ENCODE results near the gene RIMKLB. TPM values are rescaled to one million over a fixed set of nuclear protein-coding genes. Genes with fewer than 3 reads are reported as not detected.

The RIMKLB gene
- total and polyA plus RNA-seq, 10 of the 15 experiments (the other 5 are each of a cell fraction or from before 2014, with no cell fraction given) = 0.15 to 0.83 (median 0.46) TPM

DNA sequence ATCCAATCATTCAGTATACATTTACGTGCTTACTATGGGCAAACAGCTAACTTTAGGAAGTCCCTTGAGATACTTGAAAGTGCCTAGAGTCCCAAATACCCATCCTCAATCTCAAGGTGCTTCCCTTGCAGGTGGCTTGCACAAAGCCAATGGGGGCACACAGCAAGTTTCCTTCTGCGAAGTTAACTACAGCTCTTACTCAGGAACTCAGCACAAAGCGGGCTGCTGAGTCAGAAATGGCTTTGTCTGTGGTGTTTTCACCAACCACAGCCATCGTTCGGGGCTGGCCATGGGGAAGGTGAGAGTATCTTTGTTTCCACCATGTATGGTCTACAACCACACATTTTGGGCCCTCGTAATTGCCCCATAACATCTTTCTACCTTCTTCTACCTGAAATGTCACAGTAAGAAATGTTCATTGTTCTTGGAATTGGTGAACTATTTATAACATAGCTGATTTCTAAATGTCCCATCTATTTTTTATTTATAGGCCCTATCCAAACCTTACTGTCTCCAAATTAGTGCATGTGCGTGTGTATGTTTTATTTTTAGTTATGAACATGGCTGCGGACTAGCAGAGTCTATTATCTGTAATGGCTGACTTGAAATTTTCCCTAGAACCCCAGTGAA, 49.1 kb upstream of the RIMKLB start (continued):
- TF ChIP-seq, protein P1, sequence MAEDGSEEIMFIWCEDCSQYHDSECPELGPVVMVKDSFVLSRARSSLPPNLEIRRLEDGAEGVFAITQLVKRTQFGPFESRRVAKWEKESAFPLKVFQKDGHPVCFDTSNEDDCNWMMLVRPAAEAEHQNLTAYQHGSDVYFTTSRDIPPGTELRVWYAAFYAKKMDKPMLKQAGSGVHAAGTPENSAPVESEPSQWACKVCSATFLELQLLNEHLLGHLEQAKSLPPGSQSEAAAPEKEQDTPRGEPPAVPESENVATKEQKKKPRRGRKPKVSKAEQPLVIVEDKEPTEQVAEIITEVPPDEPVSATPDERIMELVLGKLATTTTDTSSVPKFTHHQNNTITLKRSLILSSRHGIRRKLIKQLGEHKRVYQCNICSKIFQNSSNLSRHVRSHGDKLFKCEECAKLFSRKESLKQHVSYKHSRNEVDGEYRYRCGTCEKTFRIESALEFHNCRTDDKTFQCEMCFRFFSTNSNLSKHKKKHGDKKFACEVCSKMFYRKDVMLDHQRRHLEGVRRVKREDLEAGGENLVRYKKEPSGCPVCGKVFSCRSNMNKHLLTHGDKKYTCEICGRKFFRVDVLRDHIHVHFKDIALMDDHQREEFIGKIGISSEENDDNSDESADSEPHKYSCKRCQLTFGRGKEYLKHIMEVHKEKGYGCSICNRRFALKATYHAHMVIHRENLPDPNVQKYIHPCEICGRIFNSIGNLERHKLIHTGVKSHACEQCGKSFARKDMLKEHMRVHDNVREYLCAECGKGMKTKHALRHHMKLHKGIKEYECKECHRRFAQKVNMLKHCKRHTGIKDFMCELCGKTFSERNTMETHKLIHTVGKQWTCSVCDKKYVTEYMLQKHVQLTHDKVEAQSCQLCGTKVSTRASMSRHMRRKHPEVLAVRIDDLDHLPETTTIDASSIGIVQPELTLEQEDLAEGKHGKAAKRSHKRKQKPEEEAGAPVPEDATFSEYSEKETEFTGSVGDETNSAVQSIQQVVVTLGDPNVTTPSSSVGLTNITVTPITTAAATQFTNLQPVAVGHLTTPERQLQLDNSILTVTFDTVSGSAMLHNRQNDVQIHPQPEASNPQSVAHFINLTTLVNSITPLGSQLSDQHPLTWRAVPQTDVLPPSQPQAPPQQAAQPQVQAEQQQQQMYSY (CRISPR knock-in tag; IDR thresholded peaks at IDR 0.05) = no peak
- TF ChIP-seq SIN3A (IDR thresholded peaks at IDR 0.05; ENCODE audit: low read depth, low read length) = no peak

DNA sequence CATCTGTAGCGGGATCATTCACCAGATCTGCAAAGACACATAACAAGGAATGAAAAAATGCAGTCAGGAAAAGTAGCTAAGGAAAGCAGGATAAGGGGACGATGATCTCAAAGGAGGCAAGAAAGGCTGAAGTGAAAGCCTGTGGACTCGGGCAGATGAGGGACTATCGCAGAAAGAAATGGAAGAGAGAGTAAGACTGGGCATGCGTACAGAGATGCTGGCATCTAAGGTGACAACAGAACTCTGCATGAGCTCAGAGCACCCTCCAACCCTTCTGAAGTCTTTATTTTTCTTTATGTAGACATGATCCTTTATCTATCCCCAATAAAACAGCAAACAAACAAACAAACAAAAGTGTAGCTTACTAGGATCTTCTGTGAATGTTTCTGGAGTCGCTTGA, 42.4 kb upstream of the RIMKLB start:
- no peak overlapping the region for H3K27ac ChIP-seq (ENCODE audit: control insufficient read depth, insufficient read depth)
- no peaks in the 10 kb centered on the region; the same call in 2 of the 3 replicates for H3K9me3 ChIP-seq (replicated peaks; ENCODE audit: control insufficient read depth, insufficient read depth, low read length)
- no peaks in the 10 kb centered on the region for H3K27me3 ChIP-seq (replicated peaks in 1 of 2; ENCODE audit: control insufficient read depth in 2 of 2, insufficient read depth in 2 of 2, low read length in 1 of 2)
- 94% methylated on average over 6 of the region's 6 CpGs for WGBS (ENCODE audit: insufficient coverage, insufficient replicate concordance, low lambda C conversion rate, missing lambda C conversion rate)
- ChIA-PET SMC1A (ENCODE audit: uncharacterized antibody, unreplicated experiment) (interaction anchor here (0.7 to 4.0 kb wide), 9 partner anchors 11 to 387 kb away, joined by 3 to 30 read pairs (median 4); no protein-coding TSS in a partner anchor), POLR2A (no interaction called here), CTCF (interaction anchor here (0.8 to 4.7 kb wide), 9 partner anchors 13 to 394 kb away, joined by 3 to 48 read pairs (median 4); no protein-coding TSS in a partner anchor), RAD21 (ENCODE audit: unreplicated experiment) (interaction anchor here (0.9 to 4.0 kb wide), 3 partner anchors 46 to 235 kb away, joined by 4 to 31 read pairs (median 7); no protein-coding TSS in a partner anchor)
- no peak overlapping the region for H2AFZ ChIP-seq (ENCODE audit: control insufficient read depth, low read depth, low read length)
- ATAC-seq = no peak
- H3K4me3 ChIP-seq = no peak overlapping the region
- H3K36me3 ChIP-seq (ENCODE audit: control insufficient read depth in 2 of 2, insufficient read depth in 2 of 2, low read length in 1 of 2) = no peaks in the 10 kb centered on the region
- FAIRE-seq = no peak
- no peaks in the 10 kb centered on the region for H3K4me1 ChIP-seq (ENCODE audit: control insufficient read depth, insufficient read depth, low read length)
- in situ Hi-C loops (cut with MboI) = no loop called here
- no peak overlapping the region for H3K9ac ChIP-seq (ENCODE audit: control insufficient read depth, insufficient read depth, low read length)
- BruUV-seq (replicated peaks) = no TSS peak
- intact Hi-C loops (cut with micrococcal nuclease; ENCODE audit: unreplicated experiment) = no loop called here
- no peaks in the 10 kb centered on the region for H3K79me2 ChIP-seq (ENCODE audit: control insufficient read depth, insufficient read depth, low read length)
- H3K4me2 ChIP-seq (ENCODE audit: control insufficient read depth, insufficient read depth) = no peak overlapping the region
- no peaks in the 10 kb centered on the region for H4K20me1 ChIP-seq (ENCODE audit: control insufficient read depth, insufficient read depth)
- DNase-seq (ENCODE audit: low read depth, low spot score) = no peak
- TF ChIP-seq STAT1 (conservative IDR thresholded peaks at IDR 0.05) (no peak), ZNF24 (IDR thresholded peaks at IDR 0.05) (no peak), ZZZ3 (IDR thresholded peaks at IDR 0.05; ENCODE audit: control insufficient read depth, insufficient read length, low read depth) (no peak), RB1 (IDR thresholded peaks at IDR 0.05; ENCODE audit: borderline replicate concordance) (no peak), NR2F1 (conservative IDR thresholded peaks at IDR 0.05) (no peak), NFXL1 (IDR thresholded peaks at IDR 0.05; ENCODE audit: borderline replicate concordance) (no peak), EZH2 (IDR thresholded peaks at IDR 0.05; ENCODE audit: borderline replicate concordance, control insufficient read depth, low read depth, low read length) (no peak), MEF2B (IDR thresholded peaks at IDR 0.05; ENCODE audit: partially characterized antibody, poor library complexity, severe bottlenecking) (no peak), CREM (IDR thresholded peaks at IDR 0.05; ENCODE audit: low read depth) (no peak), ETV6 (conservative IDR thresholded peaks at IDR 0.05 in 1 of 2, IDR thresholded peaks at IDR 0.05 in 1 of 2; ENCODE audit: borderline replicate concordance in 1 of 2, low read depth in 1 of 2) (no peak), PML (IDR thresholded peaks at IDR 0.05; ENCODE audit: low read length) (no peak)
- TF ChIP-seq, protein P1 (CRISPR knock-in tag; IDR thresholded peaks at IDR 0.05) = no peak
